ENCODE data around the gene IQSEC1.

IQSEC1 gene

GRCh38 chr3:13055634-13056033 is 17.6 kb downstream of the IQSEC1 start:
- no peak overlapping the region for H3K27ac Mint-ChIP-seq
- H3K4me1 Mint-ChIP-seq (ENCODE audit: low read depth): peaks cover 3% of the 10 kb centered on the region
- H3K27me3 Mint-ChIP-seq: no peaks in the 10 kb centered on the region
- no peak overlapping the region for H3K4me3 Mint-ChIP-seq
- H3K36me3 Mint-ChIP-seq: no peaks in the 10 kb centered on the region
- H3K9me3 Mint-ChIP-seq (ENCODE audit: low read depth): no peaks in the 10 kb centered on the region

- no peaks in the 10 kb centered on the region for H3K36me3 Mint-ChIP-seq
- H3K27me3 Mint-ChIP-seq: no peaks in the 10 kb centered on the region
- H3K4me1 Mint-ChIP-seq (ENCODE audit: low read depth): peaks cover 3% of the 10 kb centered on the region
- H3K4me3 Mint-ChIP-seq: no peak overlapping the region
- no peak overlapping the region for H3K27ac Mint-ChIP-seq
- no peaks in the 10 kb centered on the region for H3K9me3 Mint-ChIP-seq (ENCODE audit: low read depth)
Measured at GRCh38 chr3:13054341-13055285, 18.6 kb downstream of the IQSEC1 start.

- H3K27ac Mint-ChIP-seq: no peak overlapping the region
- peaks cover 4% of the 10 kb centered on the region for H3K4me1 Mint-ChIP-seq (ENCODE audit: low read depth)
- H3K4me3 Mint-ChIP-seq: no peak overlapping the region
- H3K9me3 Mint-ChIP-seq (ENCODE audit: low read depth): no peaks in the 10 kb centered on the region
- H3K36me3 Mint-ChIP-seq: no peaks in the 10 kb centered on the region
- H3K27me3 Mint-ChIP-seq: no peaks in the 10 kb centered on the region
Measured at GRCh38 chr3:13053893-13054292, 19.3 kb downstream of the IQSEC1 start.

GRCh38 chr3:13053420-13053819 is 19.8 kb downstream of the IQSEC1 start:
- H3K4me1 Mint-ChIP-seq (ENCODE audit: low read depth): peaks cover 4% of the 10 kb centered on the region
- no peaks in the 10 kb centered on the region for H3K36me3 Mint-ChIP-seq
- H3K9me3 Mint-ChIP-seq (ENCODE audit: low read depth): no peaks in the 10 kb centered on the region
- H3K4me3 Mint-ChIP-seq: no peak overlapping the region
- no peaks in the 10 kb centered on the region for H3K27me3 Mint-ChIP-seq
- no peak overlapping the region for H3K27ac Mint-ChIP-seq

GRCh38 chr3:13052191-13052820 is 20.9 kb downstream of the IQSEC1 start:
- H3K27me3 Mint-ChIP-seq: no peaks in the 10 kb centered on the region
- H3K9me3 Mint-ChIP-seq (ENCODE audit: low read depth): no peaks in the 10 kb centered on the region
- no peak overlapping the region for H3K4me3 Mint-ChIP-seq
- H3K27ac Mint-ChIP-seq: peak overlapping the region; percentile 56
- H3K4me1 Mint-ChIP-seq (ENCODE audit: low read depth): peaks cover 4% of the 10 kb centered on the region
- no peaks in the 10 kb centered on the region for H3K36me3 Mint-ChIP-seq

- Mint-ChIP-seq H3K27ac (no peak overlapping the region), H3K4me1 (ENCODE audit: low read depth) (peaks cover 8% of the 10 kb centered on the region), H3K4me3 (no peak overlapping the region), H3K27me3 (no peaks in the 10 kb centered on the region), H3K36me3 (no peaks in the 10 kb centered on the region), H3K9me3 (ENCODE audit: low read depth) (no peaks in the 10 kb centered on the region)
Measured at GRCh38 chr3:13051581-13051980, 21.6 kb downstream of the IQSEC1 start.

- Mint-ChIP-seq H3K4me1 (ENCODE audit: low read depth) (peaks cover 13% of the 10 kb centered on the region), H3K36me3 (no peaks in the 10 kb centered on the region), H3K4me3 (no peak overlapping the region), H3K27me3 (no peaks in the 10 kb centered on the region), H3K9me3 (ENCODE audit: low read depth) (no peaks in the 10 kb centered on the region), H3K27ac (no peak overlapping the region)
Measured at GRCh38 chr3:13051066-13051465, 22.2 kb downstream of the IQSEC1 start.

GRCh38 chr3:13050446-13050845 is 22.8 kb downstream of the IQSEC1 start:
- H3K36me3 Mint-ChIP-seq: no peaks in the 10 kb centered on the region
- peaks cover 16% of the 10 kb centered on the region for H3K4me1 Mint-ChIP-seq (ENCODE audit: low read depth)
- H3K4me3 Mint-ChIP-seq: no peak overlapping the region
- H3K9me3 Mint-ChIP-seq (ENCODE audit: low read depth): no peaks in the 10 kb centered on the region
- no peak overlapping the region for H3K27ac Mint-ChIP-seq
- H3K27me3 Mint-ChIP-seq: no peaks in the 10 kb centered on the region

GRCh38 chr3:13049400-13049799 is 23.8 kb downstream of the IQSEC1 start:
- Mint-ChIP-seq H3K27me3 (no peaks in the 10 kb centered on the region), H3K27ac (no peak overlapping the region)

GRCh38 chr3:13047296-13048165 is 25.7 kb downstream of the IQSEC1 start:
- peaks cover 14% of the 10 kb centered on the region for H3K4me1 Mint-ChIP-seq (ENCODE audit: low read depth)
- H3K36me3 Mint-ChIP-seq: no peaks in the 10 kb centered on the region
- H3K27ac Mint-ChIP-seq: no peak overlapping the region
- no peaks in the 10 kb centered on the region for H3K9me3 Mint-ChIP-seq (ENCODE audit: low read depth)
- H3K27me3 Mint-ChIP-seq: no peaks in the 10 kb centered on the region
- no peak overlapping the region for H3K4me3 Mint-ChIP-seq

More at GRCh38 chr3:13049400-13049799, 23.8 kb downstream of the IQSEC1 start:
- H3K9me3 Mint-ChIP-seq (ENCODE audit: low read depth): no peaks in the 10 kb centered on the region
- no peak overlapping the region for H3K4me3 Mint-ChIP-seq
- no peaks in the 10 kb centered on the region for H3K36me3 Mint-ChIP-seq
- H3K4me1 Mint-ChIP-seq (ENCODE audit: low read depth): peaks cover 16% of the 10 kb centered on the region

GRCh38 chr3:13046569-13047274 is 26.5 kb downstream of the IQSEC1 start:
- no peaks in the 10 kb centered on the region for H3K27me3 Mint-ChIP-seq
- peaks cover 14% of the 10 kb centered on the region for H3K4me1 Mint-ChIP-seq (ENCODE audit: low read depth)
- no peaks in the 10 kb centered on the region for H3K9me3 Mint-ChIP-seq (ENCODE audit: low read depth)
- H3K27ac Mint-ChIP-seq: peak overlapping the region; percentile 2
- no peak overlapping the region for H3K4me3 Mint-ChIP-seq
- H3K36me3 Mint-ChIP-seq: no peaks in the 10 kb centered on the region

GRCh38 chr3:13045904-13046568 is 27.2 kb downstream of the IQSEC1 start:
- Mint-ChIP-seq H3K9me3 (ENCODE audit: low read depth) (no peaks in the 10 kb centered on the region), H3K36me3 (no peaks in the 10 kb centered on the region), H3K4me1 (ENCODE audit: low read depth) (peaks cover 17% of the 10 kb centered on the region), H3K27ac (no peak overlapping the region), H3K27me3 (no peaks in the 10 kb centered on the region), H3K4me3 (no peak overlapping the region)

GRCh38 chr3:13045241-13045903 is 27.9 kb downstream of the IQSEC1 start:
- H3K36me3 Mint-ChIP-seq: no peaks in the 10 kb centered on the region
- H3K27ac Mint-ChIP-seq: no peak overlapping the region
- no peaks in the 10 kb centered on the region for H3K9me3 Mint-ChIP-seq (ENCODE audit: low read depth)
- no peaks in the 10 kb centered on the region for H3K27me3 Mint-ChIP-seq
- H3K4me3 Mint-ChIP-seq: no peak overlapping the region
- H3K4me1 Mint-ChIP-seq (ENCODE audit: low read depth): peaks cover 22% of the 10 kb centered on the region

Data from activated naive CD8-positive, alpha-beta T cell (primary cell).